Measurements from ENCODE around the gene COL21A1.
A peak's percentile ranks its signal among the peaks of the same experiment; 100 is the strongest.

The COL21A1 gene

DNA sequence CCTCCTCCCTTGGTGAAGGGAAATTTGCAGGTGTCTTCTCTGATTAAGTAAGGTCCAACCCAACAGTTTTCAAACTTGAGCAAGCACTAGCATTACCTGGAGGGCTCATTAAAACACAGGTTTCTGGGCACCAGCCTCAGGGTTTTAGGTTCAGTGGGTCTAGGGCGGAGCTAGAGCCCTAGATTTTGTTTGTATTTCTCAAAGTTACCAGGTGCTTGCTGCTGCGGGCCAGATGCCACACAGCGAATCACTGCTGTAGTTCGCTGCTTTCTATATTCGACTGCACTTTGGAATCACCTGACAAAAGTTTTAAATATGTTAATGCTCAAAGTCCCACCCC, 869 bp downstream of the COL21A1 start:
- no peak for DNase-seq (ENCODE audit: low read depth)
- TF ChIP-seq, protein P1, sequence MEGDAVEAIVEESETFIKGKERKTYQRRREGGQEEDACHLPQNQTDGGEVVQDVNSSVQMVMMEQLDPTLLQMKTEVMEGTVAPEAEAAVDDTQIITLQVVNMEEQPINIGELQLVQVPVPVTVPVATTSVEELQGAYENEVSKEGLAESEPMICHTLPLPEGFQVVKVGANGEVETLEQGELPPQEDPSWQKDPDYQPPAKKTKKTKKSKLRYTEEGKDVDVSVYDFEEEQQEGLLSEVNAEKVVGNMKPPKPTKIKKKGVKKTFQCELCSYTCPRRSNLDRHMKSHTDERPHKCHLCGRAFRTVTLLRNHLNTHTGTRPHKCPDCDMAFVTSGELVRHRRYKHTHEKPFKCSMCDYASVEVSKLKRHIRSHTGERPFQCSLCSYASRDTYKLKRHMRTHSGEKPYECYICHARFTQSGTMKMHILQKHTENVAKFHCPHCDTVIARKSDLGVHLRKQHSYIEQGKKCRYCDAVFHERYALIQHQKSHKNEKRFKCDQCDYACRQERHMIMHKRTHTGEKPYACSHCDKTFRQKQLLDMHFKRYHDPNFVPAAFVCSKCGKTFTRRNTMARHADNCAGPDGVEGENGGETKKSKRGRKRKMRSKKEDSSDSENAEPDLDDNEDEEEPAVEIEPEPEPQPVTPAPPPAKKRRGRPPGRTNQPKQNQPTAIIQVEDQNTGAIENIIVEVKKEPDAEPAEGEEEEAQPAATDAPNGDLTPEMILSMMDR (IDR thresholded peaks at IDR 0.05; ENCODE audit: low read depth, low read length, missing control alignments), result no peak
- peak overlapping the region; percentile 53 for H3K4me3 ChIP-seq (ENCODE audit: low read depth, low read length)
- in situ Hi-C loops (cut with HindIII; ENCODE audit: low sequenced_read_pairs), result no loop called here

DNA sequence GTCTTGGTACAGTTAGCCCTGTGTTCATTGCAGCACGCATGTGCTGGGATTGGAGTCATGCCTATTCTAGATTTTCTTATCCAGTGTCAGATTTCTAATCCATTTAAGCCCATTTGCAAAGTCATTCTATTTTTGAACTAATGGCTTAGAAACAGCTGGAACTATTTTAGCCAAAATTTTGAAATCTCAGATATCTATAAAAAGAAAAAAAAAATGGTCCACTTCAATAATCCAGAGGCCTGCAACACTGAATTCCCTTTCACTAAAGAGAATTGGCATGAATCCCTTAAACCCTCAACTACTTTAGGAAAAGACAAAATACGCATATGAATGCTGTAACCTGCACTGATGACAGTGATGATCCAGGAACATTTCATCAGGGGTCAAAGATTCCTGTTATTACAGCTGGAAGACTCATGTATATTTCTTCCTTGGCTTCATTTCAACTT, 1.5 kb downstream of the COL21A1 start:
- in situ Hi-C loops (cut with HindIII; ENCODE audit: low sequenced_read_pairs), result no loop called here
- no peak for DNase-seq (ENCODE audit: low read depth)
- no peak overlapping the region for H3K4me3 ChIP-seq (ENCODE audit: low read depth, low read length)
- TF ChIP-seq, protein P1 (IDR thresholded peaks at IDR 0.05; ENCODE audit: low read depth, low read length, missing control alignments), result no peak

DNA sequence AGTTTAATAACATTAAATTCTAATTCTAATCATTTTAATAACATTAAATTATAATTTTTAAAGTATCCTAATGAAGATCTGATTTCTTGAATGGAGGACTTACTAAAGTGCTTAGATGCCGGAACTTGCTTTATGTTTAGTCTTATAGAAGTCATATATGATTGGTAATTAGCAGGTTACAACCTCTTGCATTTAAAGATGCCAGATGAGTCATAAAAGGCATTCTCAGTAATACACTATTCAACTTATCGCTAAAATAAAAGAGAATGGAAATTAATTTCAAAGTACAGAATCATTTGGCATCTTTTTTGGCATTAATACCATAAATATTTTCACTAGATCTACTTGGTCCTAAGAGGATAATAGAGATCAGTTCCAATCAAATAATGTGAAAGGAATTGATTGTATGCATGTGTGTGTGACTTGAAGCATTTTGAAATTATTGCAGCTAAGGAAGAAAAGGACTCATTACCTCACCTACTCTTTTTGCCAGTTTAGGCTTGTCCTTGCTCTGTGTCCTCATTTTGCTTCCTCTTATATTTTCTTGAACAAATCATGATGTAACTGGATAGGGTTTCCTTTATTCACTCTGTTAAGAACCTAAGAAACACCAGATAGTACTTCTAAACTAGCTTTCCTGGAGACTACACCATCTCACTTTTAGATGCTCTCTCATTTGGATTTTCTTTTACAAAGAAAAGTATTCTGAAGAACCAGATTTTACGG, 2.7 kb downstream of the COL21A1 start:
- DNase-seq (ENCODE audit: low read depth), result no peak
- H3K4me3 ChIP-seq (ENCODE audit: low read depth, low read length), result no peak overlapping the region
- in situ Hi-C loops (cut with HindIII; ENCODE audit: low sequenced_read_pairs), result no loop called here
- TF ChIP-seq, protein P1 (IDR thresholded peaks at IDR 0.05; ENCODE audit: low read depth, low read length, missing control alignments), result no peak

DNA sequence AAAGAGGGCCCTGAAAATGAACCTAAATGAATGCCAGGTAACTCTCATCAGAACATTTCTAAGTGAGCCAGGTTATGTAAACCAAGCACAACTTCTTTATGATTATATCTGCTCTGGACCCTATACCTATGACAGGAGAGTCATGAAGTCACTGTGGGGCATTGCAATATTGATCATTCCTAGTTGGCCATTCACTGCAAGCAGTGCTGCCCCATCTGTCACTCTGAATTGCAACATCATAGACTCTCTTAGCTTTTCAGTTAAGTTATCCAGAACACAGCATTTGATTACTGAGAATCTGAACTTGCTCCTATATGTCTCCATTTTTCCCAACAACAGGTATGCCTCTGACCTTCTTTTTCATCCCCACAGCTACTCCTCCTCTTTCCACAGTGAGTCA, 3.3 kb downstream of the COL21A1 start:
- H3K4me3 ChIP-seq (ENCODE audit: low read depth, low read length), result no peak overlapping the region
- DNase-seq (ENCODE audit: low read depth), result no peak
- TF ChIP-seq, protein P1 (IDR thresholded peaks at IDR 0.05; ENCODE audit: low read depth, low read length, missing control alignments), result no peak
- in situ Hi-C loops (cut with HindIII; ENCODE audit: low sequenced_read_pairs), result no loop called here

DNA sequence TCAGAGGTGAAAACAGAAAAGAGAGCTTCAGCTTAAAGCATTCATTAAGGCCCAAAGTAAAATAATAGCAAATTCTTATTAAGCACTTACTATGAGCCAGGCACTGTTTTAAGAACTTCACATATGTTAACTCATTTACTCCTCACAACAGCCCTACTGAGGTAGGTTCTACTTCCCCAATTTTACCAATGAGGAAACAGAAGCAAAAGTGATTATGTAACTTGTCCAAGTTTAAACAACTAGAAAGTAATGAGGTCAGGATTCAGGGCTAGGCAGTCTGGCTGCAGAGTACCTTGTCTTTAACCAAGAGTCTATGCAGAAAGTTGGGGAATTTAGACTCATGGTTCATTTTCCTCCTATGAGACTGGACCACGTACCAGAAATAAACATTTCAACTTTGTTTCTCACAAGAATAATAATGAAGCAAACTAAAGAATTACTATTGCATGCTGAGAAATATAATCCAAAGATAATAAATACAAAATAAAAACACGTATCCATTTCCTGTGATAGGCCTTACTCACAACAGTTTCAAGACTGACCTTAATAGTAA, 3.8 kb downstream of the COL21A1 start:
- TF ChIP-seq, protein P1 (IDR thresholded peaks at IDR 0.05; ENCODE audit: low read depth, low read length, missing control alignments), result no peak
- in situ Hi-C loops (cut with HindIII; ENCODE audit: low sequenced_read_pairs), result no loop called here
- no peak for DNase-seq (ENCODE audit: low read depth)
- no peak overlapping the region for H3K4me3 ChIP-seq (ENCODE audit: low read depth, low read length)

DNA sequence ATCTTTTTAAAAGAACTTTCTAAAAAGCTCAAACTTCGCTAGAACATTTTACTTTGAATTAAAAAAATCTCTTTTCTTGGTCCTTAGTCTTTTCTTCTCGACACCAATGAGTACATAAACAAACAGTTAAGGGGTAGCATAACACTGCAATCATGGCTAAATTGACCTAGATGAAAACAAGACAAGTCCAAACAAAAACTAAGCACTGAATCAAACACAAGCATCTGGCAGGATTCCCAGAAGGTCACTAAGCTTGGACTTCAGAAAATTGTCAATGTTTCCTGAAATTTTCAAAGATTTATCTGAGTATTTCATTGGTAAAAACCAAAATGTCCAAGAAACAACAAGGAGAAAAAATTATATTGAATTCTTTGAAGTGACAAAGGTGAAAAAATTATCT, 5.0 kb downstream of the COL21A1 start:
- no peak for DNase-seq (ENCODE audit: low read depth)

More for the DNA sequence above, 5.0 kb downstream of the COL21A1 start:
- in situ Hi-C loops (cut with HindIII; ENCODE audit: low sequenced_read_pairs), result no loop called here
- no peak overlapping the region for H3K4me3 ChIP-seq (ENCODE audit: low read depth, low read length)
- TF ChIP-seq, protein P1 (IDR thresholded peaks at IDR 0.05; ENCODE audit: low read depth, low read length, missing control alignments), result no peak

All from astrocyte of the cerebellum (primary cell).